ENCODE results near the gene PNPLA1. TPM values are rescaled to one million over a fixed set of nuclear protein-coding genes. Genes with fewer than 3 reads are reported as not detected.

PNPLA1 gene
- total RNA-seq, 2 donors from 2014 or later = 2.0 TPM; not detected in 1

DNA sequence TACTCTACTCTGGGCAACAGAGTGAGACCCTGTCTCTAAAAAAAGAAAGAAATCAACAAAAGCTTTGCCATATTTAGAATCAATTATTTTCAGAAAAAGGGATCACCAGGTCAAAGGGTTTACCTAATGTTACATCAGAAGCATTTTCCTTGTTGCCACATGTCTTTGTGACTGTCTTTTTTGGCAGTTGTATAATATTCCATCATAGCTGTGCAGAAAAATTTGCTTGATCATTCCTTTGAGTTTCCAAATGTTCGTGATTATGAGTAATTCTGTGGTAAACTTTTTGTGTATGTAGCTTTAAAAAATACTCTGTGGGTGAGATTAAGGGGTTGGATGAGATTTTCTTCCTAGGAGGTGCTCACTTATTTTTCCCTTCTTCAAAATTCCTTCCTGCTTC, 26.4 kb downstream of the PNPLA1 start:
- Histone ChIP-seq H3K4me1 (replicated peaks) (no peaks in the 10 kb centered on the region), H3K27me3 (replicated peaks; ENCODE audit: insufficient read depth) (no peaks in the 10 kb centered on the region), H3K4me3 (no peak overlapping the region), H3K9me3 (no peaks in the 10 kb centered on the region), H3K36me3 (no peaks in the 10 kb centered on the region), H3K27ac (no peak overlapping the region)
- 56% methylated on average over 1 of the region's 1 CpG for WGBS
- DNase-seq (ENCODE audit: low spot score) = no peak
- intact Hi-C loops (cut with DNase I) = no loop called here
- TF ChIP-seq, protein P1, sequence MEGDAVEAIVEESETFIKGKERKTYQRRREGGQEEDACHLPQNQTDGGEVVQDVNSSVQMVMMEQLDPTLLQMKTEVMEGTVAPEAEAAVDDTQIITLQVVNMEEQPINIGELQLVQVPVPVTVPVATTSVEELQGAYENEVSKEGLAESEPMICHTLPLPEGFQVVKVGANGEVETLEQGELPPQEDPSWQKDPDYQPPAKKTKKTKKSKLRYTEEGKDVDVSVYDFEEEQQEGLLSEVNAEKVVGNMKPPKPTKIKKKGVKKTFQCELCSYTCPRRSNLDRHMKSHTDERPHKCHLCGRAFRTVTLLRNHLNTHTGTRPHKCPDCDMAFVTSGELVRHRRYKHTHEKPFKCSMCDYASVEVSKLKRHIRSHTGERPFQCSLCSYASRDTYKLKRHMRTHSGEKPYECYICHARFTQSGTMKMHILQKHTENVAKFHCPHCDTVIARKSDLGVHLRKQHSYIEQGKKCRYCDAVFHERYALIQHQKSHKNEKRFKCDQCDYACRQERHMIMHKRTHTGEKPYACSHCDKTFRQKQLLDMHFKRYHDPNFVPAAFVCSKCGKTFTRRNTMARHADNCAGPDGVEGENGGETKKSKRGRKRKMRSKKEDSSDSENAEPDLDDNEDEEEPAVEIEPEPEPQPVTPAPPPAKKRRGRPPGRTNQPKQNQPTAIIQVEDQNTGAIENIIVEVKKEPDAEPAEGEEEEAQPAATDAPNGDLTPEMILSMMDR (IDR thresholded peaks at IDR 0.05) = no peak
- TF ChIP-seq POLR2AphosphoS5 (IDR thresholded peaks at IDR 0.05) (no peak), POLR2A (IDR thresholded peaks at IDR 0.05) (no peak)

DNA sequence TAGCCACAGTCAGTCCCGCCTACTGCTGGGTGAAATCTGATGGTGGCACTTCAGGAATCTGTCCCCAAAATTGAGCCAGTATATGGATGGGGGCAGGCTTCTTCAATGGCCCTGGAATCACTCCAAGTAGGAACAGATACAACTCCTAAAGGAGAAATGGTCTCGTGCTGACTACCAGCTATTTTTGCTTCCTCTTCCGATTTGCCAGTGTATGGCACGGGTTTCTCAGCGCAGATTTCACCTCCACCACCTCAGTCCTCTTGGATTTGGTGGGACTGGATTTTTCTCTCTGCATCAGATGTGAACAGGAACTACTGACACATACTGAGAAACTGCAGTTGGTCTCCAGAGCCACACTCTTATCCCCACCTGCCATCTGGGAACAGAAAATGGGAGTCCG, 27.2 kb downstream of the PNPLA1 start:
- WGBS = 85% methylated on average over 6 of the region's 6 CpGs
- TF ChIP-seq POLR2A (IDR thresholded peaks at IDR 0.05) (no peak), POLR2AphosphoS5 (IDR thresholded peaks at IDR 0.05) (no peak)
- TF ChIP-seq, protein P1 (IDR thresholded peaks at IDR 0.05) = no peak
- no peaks in the 10 kb centered on the region for H3K36me3 ChIP-seq
- H3K4me3 ChIP-seq = no peak overlapping the region
- DNase-seq (ENCODE audit: low spot score) = no peak
- H3K27me3 ChIP-seq (replicated peaks; ENCODE audit: insufficient read depth) = no peaks in the 10 kb centered on the region
- intact Hi-C loops (cut with DNase I) = no loop called here
- H3K9me3 ChIP-seq = no peaks in the 10 kb centered on the region
- no peaks in the 10 kb centered on the region for H3K4me1 ChIP-seq (replicated peaks)
- no peak overlapping the region for H3K27ac ChIP-seq

DNA sequence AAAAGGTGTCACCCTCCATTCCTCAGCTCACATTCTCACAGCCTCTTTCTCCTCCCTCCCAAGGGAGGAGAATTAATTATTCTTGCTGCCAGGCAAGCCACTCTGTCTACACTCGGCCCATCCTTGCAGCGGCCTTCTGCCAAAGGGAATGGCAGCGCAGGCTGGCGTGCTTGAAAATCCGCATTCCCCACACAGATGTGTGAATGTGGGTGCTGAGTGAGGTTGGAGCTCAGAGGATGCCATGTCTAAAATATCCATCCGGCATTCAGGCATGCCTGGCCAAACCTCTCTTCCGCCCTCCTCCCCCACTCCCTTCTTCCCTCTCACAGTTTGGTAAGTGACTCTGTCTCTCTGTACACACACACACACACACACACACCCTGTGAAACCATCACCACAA, 27.7 kb downstream of the PNPLA1 start:
- TF ChIP-seq POLR2A (IDR thresholded peaks at IDR 0.05) (no peak), POLR2AphosphoS5 (IDR thresholded peaks at IDR 0.05) (no peak)
- TF ChIP-seq, protein P1 (IDR thresholded peaks at IDR 0.05) = no peak
- Histone ChIP-seq H3K36me3 (no peaks in the 10 kb centered on the region), H3K4me3 (no peak overlapping the region), H3K4me1 (replicated peaks) (no peaks in the 10 kb centered on the region), H3K27ac (no peak overlapping the region), H3K9me3 (no peaks in the 10 kb centered on the region), H3K27me3 (replicated peaks; ENCODE audit: insufficient read depth) (no peaks in the 10 kb centered on the region)
- intact Hi-C loops (cut with DNase I) = no loop called here
- 79% methylated on average over 7 of the region's 7 CpGs for WGBS
- DNase-seq (ENCODE audit: low spot score) = no peak

DNA sequence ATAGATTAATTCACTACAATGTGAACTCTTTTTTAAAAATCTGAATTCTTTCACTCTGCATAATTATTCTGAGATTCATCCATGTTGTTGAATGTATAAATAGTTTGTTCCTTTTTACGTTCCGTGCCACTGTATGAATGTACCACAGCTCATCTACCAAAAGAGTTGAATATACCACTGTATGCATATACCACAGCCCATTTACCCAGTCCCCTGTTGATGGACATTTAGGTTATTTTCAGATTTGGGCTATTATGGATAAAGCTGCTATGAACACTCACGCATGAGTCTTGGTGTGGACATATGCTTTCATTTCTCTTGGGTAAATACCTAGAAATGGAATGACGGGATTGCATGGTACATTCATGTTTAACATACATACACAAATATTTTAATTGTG, 28.2 kb downstream of the PNPLA1 start:
- no peaks in the 10 kb centered on the region for H3K4me1 ChIP-seq (replicated peaks)
- DNase-seq (ENCODE audit: low spot score) = no peak
- 80% methylated on average over 4 of the region's 4 CpGs for WGBS
- no peaks in the 10 kb centered on the region for H3K36me3 ChIP-seq
- H3K27ac ChIP-seq = no peak overlapping the region
- H3K27me3 ChIP-seq (replicated peaks; ENCODE audit: insufficient read depth) = no peaks in the 10 kb centered on the region
- no peaks in the 10 kb centered on the region for H3K9me3 ChIP-seq
- H3K4me3 ChIP-seq = no peak overlapping the region
- TF ChIP-seq, protein P1 (IDR thresholded peaks at IDR 0.05) = no peak
- TF ChIP-seq POLR2A (IDR thresholded peaks at IDR 0.05) = no peak
- TF ChIP-seq POLR2AphosphoS5 (IDR thresholded peaks at IDR 0.05) = no peak
- intact Hi-C loops (cut with DNase I) = no loop called here

DNA sequence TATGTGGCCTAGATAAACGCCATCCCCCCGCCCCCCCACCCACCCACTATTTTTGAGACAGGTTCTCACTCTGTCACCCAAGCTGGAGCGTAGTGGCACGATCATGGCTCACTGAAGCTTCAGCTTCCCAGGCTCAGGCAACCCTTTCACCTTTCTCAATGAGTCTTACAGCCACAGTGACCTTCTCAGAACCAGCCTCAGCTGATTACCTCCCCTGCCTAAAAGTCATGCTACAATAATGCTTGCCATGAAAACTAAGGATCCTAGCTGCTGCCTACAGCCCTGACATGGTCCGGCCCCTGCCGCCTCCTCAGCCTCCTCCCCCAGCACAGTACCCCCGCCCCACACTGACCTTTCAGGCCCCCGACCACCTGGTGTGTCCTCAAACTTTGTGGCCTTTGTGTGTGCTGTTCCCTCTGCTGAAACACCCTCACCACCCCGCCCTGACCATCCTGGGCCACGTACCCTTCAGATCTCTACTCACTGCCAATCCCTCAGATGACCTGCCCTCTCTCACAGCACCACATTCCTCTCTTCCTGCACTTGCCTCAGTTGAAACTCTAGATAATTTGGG, 31.3 kb downstream of the PNPLA1 start:
- Histone ChIP-seq H3K4me3 (no peak overlapping the region), H3K9me3 (no peaks in the 10 kb centered on the region), H3K27me3 (replicated peaks; ENCODE audit: insufficient read depth) (no peaks in the 10 kb centered on the region), H3K36me3 (no peaks in the 10 kb centered on the region), H3K27ac (no peak overlapping the region), H3K4me1 (replicated peaks) (no peaks in the 10 kb centered on the region)
- intact Hi-C loops (cut with DNase I) = no loop called here
- TF ChIP-seq, protein P1 (IDR thresholded peaks at IDR 0.05) = no peak
- TF ChIP-seq POLR2AphosphoS5 (IDR thresholded peaks at IDR 0.05) (no peak), POLR2A (IDR thresholded peaks at IDR 0.05) (no peak)
- DNase-seq (ENCODE audit: low spot score) = no peak
- WGBS = 82% methylated on average over 10 of the region's 10 CpGs
